Panc1 (cell line): Measurements from ENCODE around the gene UPF2.

Experiments used
- CTCF ChIP-seq: fragments of 450-650 bp; IDR thresholded peaks from 2 replicates; pipeline ENCODE4 v1.5.1; 2017; ENCODE audit warnings: mild to moderate bottlenecking
- POLR2AphosphoS5 ChIP-seq: IDR thresholded peaks from 2 replicates; pipeline ENCODE4 v1.6.1; 2012; ENCODE audit warnings: mild to moderate bottlenecking, low read depth, low read length, moderate library complexity

DNA sequence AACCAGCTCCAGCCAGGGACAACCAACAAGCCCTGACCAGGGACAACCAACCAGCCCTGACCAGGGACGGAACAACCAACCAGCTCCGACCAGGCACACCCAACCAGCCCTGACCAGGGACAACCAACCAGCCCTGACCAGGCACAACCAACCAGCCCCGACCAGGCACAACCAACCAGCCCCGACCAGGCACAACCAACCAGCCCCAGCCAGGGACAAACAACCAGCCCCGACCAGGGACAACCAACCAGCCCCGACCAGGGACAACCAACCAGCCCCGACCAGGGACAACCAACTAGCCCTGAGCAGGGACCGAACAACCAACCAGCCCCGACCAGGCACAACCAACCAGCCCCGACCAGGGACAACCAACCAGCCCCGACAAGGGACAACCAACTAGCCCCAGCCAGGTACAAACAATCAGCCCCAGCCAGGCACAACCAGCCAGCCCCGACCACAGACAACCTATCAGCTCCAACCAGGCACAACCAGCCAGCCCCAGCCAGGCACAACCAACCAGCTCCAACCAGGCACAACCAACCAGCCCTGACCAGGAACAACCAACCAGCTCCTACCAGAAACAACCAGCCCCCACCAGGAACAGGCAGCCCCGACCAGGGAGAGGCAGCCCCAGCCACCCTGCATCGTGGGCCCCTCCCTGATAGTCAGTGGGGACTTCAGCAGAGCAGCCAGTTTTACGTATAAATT is 163.1 kb downstream of the UPF2 start:
- TF ChIP-seq CTCF, result no peak
- no peak for TF ChIP-seq POLR2AphosphoS5
